Spleen (tissue), 13 donors: ENCODE data around the gene RASL11B. TPM values are rescaled to one million over a fixed set of nuclear protein-coding genes. Genes with fewer than 3 reads are reported as not detected.

ENCODE experiments used
- DNase-seq: peaks from one replicate; pipeline ENCODE4 v3.0.0-alpha.2; 2020
- H3K27ac ChIP-seq, 8 donors: fragments of 200-600 bp; sonication (generic) in 7 of 8; 1 replicate in 4 of 8; 2 replicates in 4 of 8; pipeline versions ENCODE4 v1.5.0 to v1.8.0; 2016 to 2021; ENCODE audit warnings: inconsistent platforms in 4 of 8, mild to moderate bottlenecking in 4 of 8, moderate library complexity in 1 of 8
- H3K27me3 ChIP-seq, 7 donors: fragments of 200-600 bp; sonication (generic) in 6 of 7; replicated peaks in 1 of 7; 1 replicate in 4 of 7; 2 replicates in 3 of 7; pipeline versions ENCODE4 v1.5.0 to v1.8.0; 2016 to 2021; ENCODE audit warnings: inconsistent platforms in 3 of 7, mild to moderate bottlenecking in 1 of 7
- H3K36me3 ChIP-seq, 6 donors: fragments of 200-600 bp; sonication (generic) in 5 of 6; 1 replicate in 4 of 6; 2 replicates in 2 of 6; pipeline versions ENCODE4 v1.5.0 to v1.8.0; 2016 to 2021; ENCODE audit warnings: inconsistent platforms in 2 of 6
- H3K4me1 ChIP-seq, 6 donors: fragments of 200-600 bp; sonication (generic) in 5 of 6; 1 replicate in 3 of 6; 2 replicates in 3 of 6; pipeline versions ENCODE4 v1.5.0 to v1.8.0; 2016 to 2021; ENCODE audit warnings: inconsistent platforms in 3 of 6
- H3K4me3 ChIP-seq, 8 donors: fragments of 200-600 bp; sonication (generic) in 7 of 8; 1 replicate in 4 of 8; 2 replicates in 4 of 8; pipeline versions ENCODE4 v1.5.0 to v1.8.0; 2016 to 2021; ENCODE audit warnings: inconsistent platforms in 4 of 8, mild to moderate bottlenecking in 4 of 8, moderate library complexity in 2 of 8
- H3K9me3 ChIP-seq, 8 donors: fragments of 200-600 bp; sonication (generic) in 7 of 8; 1 replicate in 4 of 8; 2 replicates in 4 of 8; pipeline versions ENCODE4 v1.5.0 to v1.8.0; 2016 to 2021; ENCODE audit warnings: inconsistent platforms in 4 of 8
- CTCF ChIP-seq, 11 experiments: fragments of 200-600 bp in 7 of 11; fragments of 450-650 bp in 4 of 11; sonication (generic) in 4 of 11; IDR thresholded peaks in 8 of 11; conservative IDR thresholded peaks in 3 of 11; 1 replicate in 7 of 11; 2 replicates in 4 of 11; pipeline versions ENCODE4 v1.4.0 to v1.8.0; 2016 to 2021; ENCODE audit warnings: antibody characterized with exemption in 11 of 11, inconsistent platforms in 4 of 11, mild to moderate bottlenecking in 1 of 11
- POLR2A ChIP-seq, 3 donors: fragments of 450-650 bp; IDR thresholded peaks; one replicate each; pipeline ENCODE4 v1.5.1; 2017; ENCODE audit warnings: antibody characterized with exemption in 3 of 3, mild to moderate bottlenecking in 1 of 3
- POLR2AphosphoS5 ChIP-seq, 3 donors: sonication (generic); formaldehyde crosslinking; IDR thresholded peaks; one replicate each; pipeline ENCODE4 v1.5.1; 2017; ENCODE audit warnings: antibody characterized with exemption in 3 of 3
- WGBS, 5 donors: extraction: QIAGEN DNeasy Blood & Tissue Kit in 3 of 5; methylation state at CpG; one replicate each; pipeline versions ENCODE4 v1.1.5 to v1.1.7; 2013 to 2018; 5-methylcytosine and 5-hydroxymethylcytosine counted together
- intact Hi-C: fragments of 100-400 bp; cut with DNase I; formaldehyde crosslinking; loops from one replicate; pipeline ENCODE4 v1.15.0; 2023; ENCODE audit warnings: low total_unique reads
- long read RNA-seq, 2 donors: transcript quantifications; one replicate each; lab custom pipeline, GENCODE V29; 2026
- polyA plus RNA-seq, 3 donors: library from polyadenylated mRNA; stranded (reverse); fragments of 200-250 nt; gene quantifications; one replicate each; pipeline ENCODE4 v1.2.1, GENCODE V29; 2013
- total RNA-seq, 7 donors: library from RNA; depleted of rRNA in 3 of 7; stranded (reverse); fragments of >200 nt in 3 of 7; fragmentation: NEBNext Ultra II Directional in 4 of 7; extraction: Animal tissue kit (Norgen Biotek cat#: 25700) in 4 of 7; gene quantifications; one replicate each; pipeline versions ENCODE4 v1.1.0 to v1.2.1, GENCODE V29; 2016 to 2021
- donor health status: healthy with polysubstance abuse.
- donor health status: DM: no; HTN: no; CAD: no; lungs with moderate emphysema.
- donor health status: DM: no; HTN: no; CAD: no.
- donor health status: Bipolar disorder and iron deficiency.
- donor health status: healthy.
- donor health status: DM: no; HTN: no; CAD: no.
- donor health status: DM: yes; HTN: yes; CAD: no.

Gene RASL11B
- total RNA-seq (10 to 100 TPM in 5 of 7 donors, 1 to 10 TPM in 2; 4.4 to 55.6 (median 31.6) TPM), polyA plus RNA-seq (10 to 100 TPM; 12.2 to 16.5 (median 13.6) TPM)
- long read RNA-seq, donor 1, transcript RASL11B-201 (4 exons, 1,995 nt): major isoform, 23 of 40 reads
- long read RNA-seq, donor 1, partial matches to known transcripts: 17 of 40 reads
- long read RNA-seq, donor 1, other reads (novel, unspliced or antisense): 0 of 40 reads
- long read RNA-seq, donor 2, transcript RASL11B-201 (4 exons, 1,995 nt): major isoform, 13 of 23 reads
- long read RNA-seq, donor 2, partial matches to known transcripts: 10 of 23 reads
- long read RNA-seq, donor 2, other reads (novel, unspliced or antisense): 0 of 23 reads

GRCh38 chr4:52861879-52862616 lies at the start of gene RASL11B:
RASL11B (plus strand) TSS chr4:52862317; CDS start chr4:52862508, 191 bp downstream.
- peak; percentile 90 for DNase-seq
- peak within 1 kb of the TSS; percentile 54 to 86 (median 60) for H3K4me3 ChIP-seq
- H3K4me1 ChIP-seq: peaks cover 5 to 22% (median 16%) of the 10 kb centered on the region in 6 donors
- H3K27me3 ChIP-seq: peaks cover 0 to 50% (median 19%) of the 10 kb centered on the region in 7 donors
- WGBS, 5 donors: 1 to 2% (median 1%) methylated on average over 33 to 94 of the region's 94 CpGs
- TF ChIP-seq POLR2AphosphoS5 (IDR thresholded peaks at IDR 0.05) (peak; percentile 61 to 86 (median 83)), CTCF (IDR thresholded peaks at IDR 0.05 in 8 of 11, conservative IDR thresholded peaks at IDR 0.05 in 3 of 11) (peak in 8 of 11 experiments; percentile 15 to 81 (median 57)), POLR2A (IDR thresholded peaks at IDR 0.05) (peak in 1 of 3 donors; percentile 67)
- intact Hi-C loops: no loop called here
- H3K36me3 ChIP-seq: peaks cover 0 to 13% (median 0%) of the 10 kb centered on the region in 6 donors
- H3K27ac ChIP-seq: peak within 1 kb of the TSS; percentile 52 to 85 (median 78)
- H3K9me3 ChIP-seq: peaks cover 0 to 15% (median 6%) of the 10 kb centered on the region in 8 donors

- no peaks in the 10 kb centered on the region for H3K4me1 ChIP-seq
- intact Hi-C loops: no loop called here
- H3K9me3 ChIP-seq: no peaks in the 10 kb centered on the region
- 77 to 94% (median 79%) methylated on average over 4 of the region's 4 CpGs for WGBS, 5 donors
- H3K27ac ChIP-seq: peak overlapping the region in 1 of 8 donors; percentile 5
- no peaks in the 10 kb centered on the region for H3K27me3 ChIP-seq
- no peaks in the 10 kb centered on the region for H3K36me3 ChIP-seq
- H3K4me3 ChIP-seq: no peak overlapping the region
- no peak for TF ChIP-seq CTCF (IDR thresholded peaks at IDR 0.05 in 8 of 11, conservative IDR thresholded peaks at IDR 0.05 in 3 of 11)
- no peak for TF ChIP-seq POLR2A (IDR thresholded peaks at IDR 0.05)
- TF ChIP-seq POLR2AphosphoS5 (IDR thresholded peaks at IDR 0.05): no peak
- DNase-seq: no peak
Measured at GRCh38 chr4:52813546-52813945, 48.6 kb upstream of the RASL11B start.

GRCh38 chr4:52822583-52822971 lies 39.5 kb upstream of the RASL11B start:
- no peak overlapping the region for H3K4me3 ChIP-seq
- H3K27me3 ChIP-seq: no peaks in the 10 kb centered on the region
- DNase-seq: no peak
- no peaks in the 10 kb centered on the region for H3K9me3 ChIP-seq
- H3K4me1 ChIP-seq: peaks cover 0 to 10% (median 2%) of the 10 kb centered on the region in 6 donors
- no peaks in the 10 kb centered on the region for H3K36me3 ChIP-seq
- H3K27ac ChIP-seq: peak overlapping the region in 5 of 8 donors; percentile 37 to 67 (median 54)
- TF ChIP-seq CTCF (IDR thresholded peaks at IDR 0.05 in 8 of 11, conservative IDR thresholded peaks at IDR 0.05 in 3 of 11): no peak
- TF ChIP-seq POLR2A (IDR thresholded peaks at IDR 0.05): no peak
- no peak for TF ChIP-seq POLR2AphosphoS5 (IDR thresholded peaks at IDR 0.05)
- intact Hi-C loops: no loop called here
- 68 to 96% (median 83%) methylated on average over 2 of the region's 2 CpGs for WGBS, 5 donors
